AG09309 (cell line): ENCODE measurements around the gene C15orf61.

Experiments
- DNase-seq: peaks from one replicate; pipeline ENCODE4 v3.0.0-alpha.2; 2010; ENCODE audit warnings: low read depth
- H3K4me3 ChIP-seq: 2 replicates; pipeline ENCODE4 v1.5.1; 2011; ENCODE audit warnings: mild to moderate bottlenecking, low read depth, low read length, moderate library complexity; ENCODE audit not compliant: control insufficient read depth
- CTCF ChIP-seq: IDR thresholded peaks from 2 replicates; pipeline ENCODE4 v1.5.1; 2011; ENCODE audit warnings: mild to moderate bottlenecking, low read depth, low read length, inconsistent platforms; ENCODE audit not compliant: insufficient read depth, control insufficient read depth; ENCODE audit errors: missing control alignments

Gene C15orf61

GRCh38 chr15:67512933-67513714 lies 7.8 kb upstream of the C15orf61 start:
- DNase-seq = no peak
- no peak for TF ChIP-seq CTCF
- H3K4me3 ChIP-seq = no peak overlapping the region

- DNase-seq = no peak
- H3K4me3 ChIP-seq = no peak overlapping the region
- no peak for TF ChIP-seq CTCF
Measured at GRCh38 chr15:67515090-67515489, 5.8 kb upstream of the C15orf61 start.

- H3K4me3 ChIP-seq = no peak overlapping the region
- no peak for TF ChIP-seq CTCF
- no peak for DNase-seq
Measured at GRCh38 chr15:67515557-67515956, 5.4 kb upstream of the C15orf61 start.

- DNase-seq = no peak
- no peak for TF ChIP-seq CTCF
- H3K4me3 ChIP-seq = peak overlapping the region; percentile 68
Measured at GRCh38 chr15:67520321-67521028, 456 bp upstream of the C15orf61 start.

- H3K4me3 ChIP-seq = peak overlapping the region; percentile 68
- no peak for DNase-seq
- no peak for TF ChIP-seq CTCF
Measured at GRCh38 chr15:67521783-67522568, 1.0 kb downstream of the C15orf61 start.

- TF ChIP-seq CTCF = no peak
- DNase-seq = no peak
- H3K4me3 ChIP-seq = peak overlapping the region; percentile 68; the same call in 1 of the 2 replicates
Measured at GRCh38 chr15:67523330-67523729, 2.4 kb downstream of the C15orf61 start.
